CD1c-positive myeloid dendritic cell (primary cell): ENCODE measurements around the gene SRSF8.
A peak's percentile ranks its signal among the peaks of the same experiment; 100 is the strongest.

Experiments used
- DNase-seq: peaks from one replicate; pipeline ENCODE4 v3.0.0-alpha.2; 2016; ENCODE audit errors: extremely low spot score

Gene SRSF8

DNA sequence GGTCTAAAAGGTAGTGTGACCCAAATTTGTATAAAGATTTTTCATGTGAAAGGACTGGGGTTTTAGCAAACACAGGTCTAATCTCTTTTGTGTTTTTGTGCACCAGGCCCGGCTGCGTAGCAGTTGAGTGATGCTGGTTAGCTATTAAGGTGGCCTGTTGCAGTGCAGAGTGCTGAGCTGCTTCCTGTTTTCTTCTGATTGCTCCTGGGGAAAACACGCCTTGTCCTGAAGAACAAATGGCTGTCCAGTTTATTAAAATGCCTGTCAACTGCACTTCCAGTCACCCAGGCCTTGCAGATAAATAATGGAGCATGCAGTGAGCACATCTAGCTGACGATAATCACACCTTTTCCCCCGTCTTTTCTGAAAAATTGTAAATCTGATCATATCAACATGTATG, 1.8 kb downstream of the SRSF8 start:
- DNase-seq = peak; percentile 88

- no peak for DNase-seq
Measured at GRCh38 chr11:95070471-95070870, 3.8 kb downstream of the SRSF8 start.

DNA sequence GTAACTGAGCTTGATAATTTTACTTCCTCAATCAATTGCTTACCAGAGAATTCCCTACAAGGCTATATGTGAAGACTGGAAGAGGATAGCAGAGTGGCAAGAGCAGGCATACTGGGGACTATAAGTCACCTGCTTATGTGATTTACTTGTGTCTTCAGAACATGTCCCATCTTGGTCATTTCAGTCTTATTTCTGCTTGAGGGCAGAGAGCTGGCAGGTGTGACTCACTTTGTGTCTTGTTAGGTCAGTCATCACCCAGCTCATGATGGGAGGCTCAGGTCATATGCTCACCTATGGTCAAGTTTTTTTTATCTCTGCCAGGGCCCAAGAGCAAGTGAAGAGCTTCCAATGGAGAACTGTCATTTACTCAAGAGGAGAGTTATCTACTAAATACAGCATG, 6.2 kb downstream of the SRSF8 start:
- no peak for DNase-seq

DNA sequence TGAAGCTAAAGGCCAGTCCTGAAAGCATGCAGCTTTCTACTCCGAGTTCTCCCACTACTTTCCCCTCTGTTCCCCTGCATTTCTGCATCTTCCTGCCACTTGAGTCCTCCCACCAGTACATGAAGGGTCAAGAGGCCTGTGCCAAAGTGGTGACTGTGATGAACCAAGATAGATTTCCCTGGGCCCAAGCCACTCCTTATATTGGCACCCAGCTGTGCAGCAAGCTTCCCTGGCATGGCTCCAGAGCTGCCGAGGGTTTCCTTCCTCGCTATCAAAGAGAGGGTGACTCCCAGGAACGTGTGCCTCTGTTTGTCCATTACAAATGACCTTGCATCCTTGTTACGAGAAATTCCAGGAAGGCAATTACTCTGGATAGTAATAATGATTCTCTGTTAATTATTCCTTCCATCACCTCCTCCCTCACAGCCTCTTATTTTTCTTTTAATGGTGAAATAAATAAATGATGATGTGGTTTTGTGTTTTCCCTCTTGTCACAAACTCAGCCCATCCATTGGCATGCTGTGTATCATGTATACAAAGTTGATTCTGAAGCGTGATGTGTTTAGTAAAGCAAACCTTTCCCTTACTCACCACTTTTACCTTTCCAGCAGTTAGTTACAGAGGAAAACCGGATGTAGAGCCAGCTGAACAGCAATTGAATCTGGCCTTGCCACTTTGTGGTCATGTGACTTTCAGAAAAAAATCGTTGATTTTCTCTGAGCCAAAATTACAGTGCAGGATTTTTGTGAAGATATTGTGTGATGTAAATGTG, 8.3 kb downstream of the SRSF8 start:
- no peak for DNase-seq

DNA sequence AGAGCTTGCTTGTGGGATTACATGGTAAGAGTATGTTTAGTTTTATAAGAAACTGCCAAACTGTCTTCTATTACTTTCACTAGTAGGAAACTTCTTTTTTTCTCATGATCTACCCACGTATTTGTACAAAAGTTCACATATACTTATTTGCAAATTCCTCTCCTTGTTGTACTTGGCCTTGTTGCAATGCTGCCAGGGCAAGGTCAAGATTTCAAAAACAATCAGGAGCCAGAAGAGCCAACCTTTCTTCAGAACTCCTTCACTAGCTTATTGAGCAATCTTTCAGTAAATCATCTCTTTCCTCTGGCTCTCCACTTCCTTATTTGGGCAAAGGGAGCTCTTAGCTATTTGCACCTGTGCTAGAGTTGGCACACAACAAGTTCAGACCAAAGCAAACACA, 9.7 kb downstream of the SRSF8 start:
- DNase-seq = peak; percentile 40

DNA sequence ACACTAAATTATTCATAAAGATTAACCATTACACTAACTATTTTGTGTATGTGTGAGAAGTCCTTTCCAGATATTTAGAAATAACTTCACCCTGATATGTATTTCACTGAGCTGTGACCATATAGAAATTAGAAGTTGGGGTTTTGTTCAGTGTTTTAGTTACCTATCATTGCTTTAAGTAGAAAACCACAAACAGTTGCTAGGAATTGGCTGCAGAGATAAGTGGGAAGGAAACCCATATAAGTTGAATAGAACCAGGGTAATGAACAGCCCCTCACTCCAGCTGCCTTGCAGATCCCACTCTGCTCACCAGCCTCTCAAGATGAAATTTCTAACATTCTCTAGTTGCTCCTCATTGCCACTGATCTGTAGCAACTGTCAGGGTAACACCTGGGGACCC, 10.3 kb downstream of the SRSF8 start:
- DNase-seq = no peak

GRCh38 chr11:95078526-95078925, 11.8 kb downstream of the SRSF8 start:
- DNase-seq = no peak

GRCh38 chr11:95081010-95081409, 14.3 kb downstream of the SRSF8 start:
- no peak for DNase-seq

- DNase-seq = no peak
Measured at GRCh38 chr11:95081412-95081811, 14.7 kb downstream of the SRSF8 start.

- DNase-seq = no peak
Measured at GRCh38 chr11:95082576-95083001, 15.9 kb downstream of the SRSF8 start.

GRCh38 chr11:95084509-95084908, 17.8 kb downstream of the SRSF8 start:
- peak; percentile 32 for DNase-seq

DNA sequence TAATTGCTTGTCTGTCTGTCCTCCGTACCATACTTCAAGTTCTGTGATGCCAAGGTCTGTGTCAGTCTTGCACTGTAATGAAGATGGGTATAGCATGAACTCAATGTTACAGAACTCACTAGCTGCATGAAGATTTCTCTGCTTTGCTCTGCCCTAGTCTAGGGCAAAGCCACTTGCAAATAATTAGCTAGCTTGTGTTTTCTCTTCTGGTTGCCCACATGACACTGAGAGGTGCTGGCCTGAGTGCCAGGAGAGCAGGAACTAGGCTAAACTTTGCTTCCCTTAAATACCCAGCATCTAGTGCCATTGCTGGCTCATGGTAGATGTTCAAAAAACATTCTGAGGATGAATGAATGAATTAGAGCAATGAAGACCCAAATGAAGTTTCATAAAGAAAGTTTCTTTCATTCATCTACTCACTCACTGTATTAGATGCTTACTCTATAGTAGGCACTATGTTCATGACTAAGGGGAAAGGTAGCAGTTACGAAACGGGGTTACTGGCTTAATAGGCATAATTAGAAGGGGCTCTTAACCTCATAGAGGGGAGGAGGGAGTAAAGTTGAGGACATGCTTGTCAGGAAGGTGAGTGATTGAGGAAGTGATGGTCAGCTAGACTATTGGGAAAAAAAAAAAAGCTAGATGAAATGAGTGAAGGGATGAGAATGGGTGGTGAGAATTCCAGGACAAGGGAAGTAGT, 18.5 kb downstream of the SRSF8 start:
- no peak for DNase-seq

- DNase-seq = no peak
Measured at GRCh38 chr11:95086151-95086550, 19.4 kb downstream of the SRSF8 start.

DNA sequence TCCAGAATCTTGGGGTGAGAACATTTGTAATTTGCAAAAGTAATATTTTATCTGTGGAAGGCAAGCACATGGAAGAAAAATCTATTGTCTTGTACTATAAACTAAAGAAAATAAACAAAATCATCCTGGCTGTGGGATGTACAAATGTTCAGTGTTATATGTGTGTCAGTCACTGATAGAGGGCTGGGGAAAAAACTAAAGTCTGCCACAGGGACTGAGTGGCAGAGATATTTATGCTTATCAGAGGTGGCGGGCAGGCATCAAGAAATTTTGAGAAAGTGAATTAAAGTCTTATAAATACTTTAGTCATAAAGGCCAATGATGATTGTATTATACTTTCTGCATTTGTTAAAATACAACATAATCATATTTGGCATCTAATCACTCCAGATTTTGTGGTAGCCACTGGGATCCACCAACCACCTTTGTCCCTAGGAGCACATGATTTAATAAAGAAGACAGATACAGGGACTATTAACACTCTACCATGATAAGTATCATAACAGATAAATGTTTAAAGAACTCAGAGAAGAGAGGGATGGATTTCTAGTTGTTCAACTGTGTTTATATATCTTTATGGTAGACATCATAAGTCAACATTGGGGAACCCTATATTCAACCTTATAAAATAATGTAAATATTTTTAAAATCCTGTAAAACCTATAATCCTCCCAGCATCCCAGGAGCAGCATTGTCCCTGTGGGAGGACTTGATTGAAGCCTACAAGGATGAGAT, 20.3 kb downstream of the SRSF8 start:
- DNase-seq = no peak

- DNase-seq = no peak
Measured at GRCh38 chr11:95088946-95089619, 22.4 kb downstream of the SRSF8 start.

- peak; percentile 95 for DNase-seq
Measured at GRCh38 chr11:95089620-95090542, 23.2 kb downstream of the SRSF8 start, which contains the start of gene ENDOD1. ENDOD1 (plus strand) TSS chr11:95089846; CDS start chr11:95089928, 82 bp downstream.

- DNase-seq = no peak
Measured at GRCh38 chr11:95091663-95092180, 25.0 kb downstream of the SRSF8 start.

DNA sequence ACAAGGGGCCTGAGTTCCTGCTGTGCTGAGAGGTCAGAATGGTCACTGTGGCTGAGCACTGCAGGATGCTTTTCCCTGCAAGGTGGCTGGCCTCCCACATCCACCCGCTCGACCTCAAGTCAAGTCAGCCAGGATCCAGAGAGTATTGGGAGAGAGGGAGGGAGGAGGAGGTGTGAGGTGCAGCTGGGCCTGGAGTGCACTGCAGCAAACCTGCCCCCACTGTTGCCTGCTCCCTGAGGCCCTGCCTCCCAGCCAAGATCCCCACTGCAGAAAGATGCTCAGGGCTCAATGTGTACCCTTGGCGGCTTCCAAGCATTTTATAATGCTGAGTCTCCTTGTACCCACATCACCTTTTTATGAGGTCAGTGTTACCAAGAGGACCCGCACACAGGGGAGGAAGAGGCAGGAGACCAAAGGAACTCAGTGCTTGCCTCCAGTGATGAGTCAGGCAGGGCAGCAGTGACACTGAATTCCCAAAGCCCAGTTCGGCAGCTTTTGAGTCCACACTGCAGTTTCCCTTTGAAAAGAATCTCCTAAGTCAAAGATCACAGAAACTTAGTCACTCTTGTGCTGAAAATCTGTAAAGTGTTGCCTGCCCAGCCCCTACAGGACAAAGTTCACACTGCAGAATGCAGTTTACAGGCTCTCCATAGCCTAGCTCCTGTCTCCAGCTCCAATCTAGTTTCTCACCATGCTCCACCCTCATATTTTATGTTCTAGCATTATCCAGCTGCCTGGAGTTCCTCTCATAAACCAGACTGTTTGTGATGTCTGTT, 26.0 kb downstream of the SRSF8 start:
- DNase-seq = peak; percentile 28

DNA sequence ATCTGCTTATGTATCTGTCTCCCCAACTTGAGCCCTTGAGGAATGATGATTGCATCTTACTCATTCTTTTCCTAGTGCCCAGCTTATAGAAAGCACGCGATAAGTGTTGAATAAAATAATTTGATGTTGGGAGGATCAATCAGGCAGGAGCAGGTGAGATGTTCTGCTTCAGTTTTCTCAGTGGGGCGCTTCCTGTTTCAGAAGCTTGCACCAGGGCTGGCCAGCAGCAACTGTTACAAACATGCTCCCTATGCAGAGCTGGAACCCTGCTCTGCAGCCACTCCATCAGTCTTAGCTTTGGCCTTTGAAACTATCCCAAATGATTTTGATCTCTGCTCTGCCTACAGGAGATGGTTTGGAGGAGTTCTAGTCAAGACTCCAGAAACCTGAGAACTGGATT, 26.8 kb downstream of the SRSF8 start:
- DNase-seq = no peak
